Vagina (tissue), 2 donors: ENCODE measurements around the gene GPC1. TPM values are rescaled to one million over a fixed set of nuclear protein-coding genes. Genes with fewer than 3 reads are reported as not detected.
A peak's percentile ranks its signal among the peaks of the same experiment; 100 is the strongest.

Source experiments
- DNase-seq, 2 donors: peaks; one replicate each; pipeline ENCODE4 v3.0.0-alpha.2; 2017; ENCODE audit errors: extremely low spot score in 2 of 2
- H3K27ac ChIP-seq: fragments of 200-600 bp; sonication (generic); one replicate; pipeline ENCODE4 v1.5.1; 2019
- H3K27me3 ChIP-seq: fragments of 200-600 bp; sonication (generic); one replicate; pipeline ENCODE4 v1.5.1; 2019
- H3K36me3 ChIP-seq, 2 donors: fragments of 200-600 bp; sonication (generic); one replicate each; pipeline ENCODE4 v1.5.1; 2017 to 2019
- H3K4me1 ChIP-seq: fragments of 200-600 bp; sonication (generic); one replicate; pipeline ENCODE4 v1.5.1; 2019
- H3K4me3 ChIP-seq, 2 donors: fragments of 200-600 bp; sonication (generic); 1 replicate in 1 of 2; 2 replicates in 1 of 2; pipeline ENCODE4 v1.5.1; 2016 to 2019
- H3K9me3 ChIP-seq: fragments of 200-600 bp; sonication (generic); one replicate; pipeline ENCODE4 v1.5.1; 2019
- CTCF ChIP-seq, 3 experiments: fragments of 450-650 bp in 2 of 3; fragments of 200-600 bp in 1 of 3; sonication (generic) in 1 of 3; IDR thresholded peaks; one replicate each; pipeline ENCODE4 v1.5.1; 2017 to 2019; ENCODE audit warnings: antibody characterized with exemption in 3 of 3, mild to moderate bottlenecking in 2 of 3, moderate library complexity in 2 of 3
- POLR2A ChIP-seq, 2 donors: fragments of 450-650 bp; IDR thresholded peaks; one replicate each; pipeline ENCODE4 v1.6.1; 2017; ENCODE audit warnings: antibody characterized with exemption in 2 of 2, mild to moderate bottlenecking in 2 of 2, moderate library complexity in 2 of 2
- POLR2AphosphoS5 ChIP-seq, 2 donors: sonication (generic); formaldehyde crosslinking; IDR thresholded peaks; one replicate each; pipeline ENCODE4 v1.9.0; 2017; ENCODE audit warnings: antibody characterized with exemption in 2 of 2, mild to moderate bottlenecking in 2 of 2, low read depth in 1 of 2; ENCODE audit not compliant: insufficient read depth in 1 of 2
- intact Hi-C: fragments of 100-400 bp; cut with DNase I; formaldehyde crosslinking; loops from one replicate; pipeline ENCODE4 v1.15.1; 2023
- total RNA-seq: library from RNA; depleted of rRNA; stranded (reverse); fragments of >200 nt; gene quantifications from one replicate; pipeline ENCODE4 v1.2.3, GENCODE V29; 2016

GPC1 gene
- total RNA-seq, 1 donor from 2014 or later, result 73.2 TPM

GRCh38 chr2:240439698-240440151, 4.3 kb downstream of the GPC1 start:
- intact Hi-C loops, result no loop called here
- no peak overlapping the region for H3K4me3 ChIP-seq
- no peaks in the 10 kb centered on the region for H3K9me3 ChIP-seq
- no peak for TF ChIP-seq POLR2A (IDR thresholded peaks at IDR 0.05)
- no peak for TF ChIP-seq POLR2AphosphoS5 (IDR thresholded peaks at IDR 0.05; ENCODE audit: insufficient read depth in 1 of 2, low read depth in 1 of 2)
- TF ChIP-seq CTCF (IDR thresholded peaks at IDR 0.05), result no peak
- H3K27ac ChIP-seq, result peak overlapping the region; percentile 67
- H3K27me3 ChIP-seq, result no peaks in the 10 kb centered on the region
- no peak for DNase-seq
- H3K4me1 ChIP-seq, result peaks cover 81% of the 10 kb centered on the region
- H3K36me3 ChIP-seq, result no peaks in the 10 kb centered on the region

GRCh38 chr2:240440251-240440650, 4.8 kb downstream of the GPC1 start:
- H3K4me3 ChIP-seq, result no peak overlapping the region
- H3K36me3 ChIP-seq, result no peaks in the 10 kb centered on the region
- peaks cover 79% of the 10 kb centered on the region for H3K4me1 ChIP-seq
- TF ChIP-seq POLR2A (IDR thresholded peaks at IDR 0.05), result no peak
- no peak for TF ChIP-seq POLR2AphosphoS5 (IDR thresholded peaks at IDR 0.05; ENCODE audit: insufficient read depth in 1 of 2, low read depth in 1 of 2)
- no peak for TF ChIP-seq CTCF (IDR thresholded peaks at IDR 0.05)
- intact Hi-C loops, result no loop called here
- no peak overlapping the region for H3K27ac ChIP-seq
- H3K27me3 ChIP-seq, result no peaks in the 10 kb centered on the region
- no peaks in the 10 kb centered on the region for H3K9me3 ChIP-seq
- no peak for DNase-seq

- Histone ChIP-seq H3K27ac (peak overlapping the region; percentile 63), H3K4me3 (no peak overlapping the region)
- DNase-seq, result no peak
Observed at GRCh38 chr2:240440704-240441320, 5.3 kb downstream of the GPC1 start.

GRCh38 chr2:240441326-240441992, 6.0 kb downstream of the GPC1 start:
- DNase-seq, result no peak
- Histone ChIP-seq H3K27me3 (no peaks in the 10 kb centered on the region), H3K9me3 (no peaks in the 10 kb centered on the region), H3K36me3 (no peaks in the 10 kb centered on the region), H3K4me3 (no peak overlapping the region), H3K27ac (peak overlapping the region; percentile 63), H3K4me1 (peaks cover 84% of the 10 kb centered on the region)
- TF ChIP-seq POLR2A (IDR thresholded peaks at IDR 0.05), result no peak
- TF ChIP-seq CTCF (IDR thresholded peaks at IDR 0.05), result no peak
- TF ChIP-seq POLR2AphosphoS5 (IDR thresholded peaks at IDR 0.05; ENCODE audit: insufficient read depth in 1 of 2, low read depth in 1 of 2), result peak in 1 of 2 donors; percentile 4
- intact Hi-C loops, result no loop called here

More at GRCh38 chr2:240440704-240441320, 5.3 kb downstream of the GPC1 start:
- intact Hi-C loops, result no loop called here
- Histone ChIP-seq H3K9me3 (no peaks in the 10 kb centered on the region), H3K4me1 (peaks cover 79% of the 10 kb centered on the region), H3K36me3 (no peaks in the 10 kb centered on the region), H3K27me3 (no peaks in the 10 kb centered on the region)
- no peak for TF ChIP-seq POLR2AphosphoS5 (IDR thresholded peaks at IDR 0.05; ENCODE audit: insufficient read depth in 1 of 2, low read depth in 1 of 2)

- H3K9me3 ChIP-seq, result no peaks in the 10 kb centered on the region
- H3K27me3 ChIP-seq, result no peaks in the 10 kb centered on the region
- no peaks in the 10 kb centered on the region for H3K36me3 ChIP-seq
- H3K4me1 ChIP-seq, result peaks cover 84% of the 10 kb centered on the region
- no peak overlapping the region for H3K4me3 ChIP-seq
- no peak for TF ChIP-seq CTCF (IDR thresholded peaks at IDR 0.05)
- TF ChIP-seq POLR2AphosphoS5 (IDR thresholded peaks at IDR 0.05; ENCODE audit: insufficient read depth in 1 of 2, low read depth in 1 of 2), result no peak
- no peak for TF ChIP-seq POLR2A (IDR thresholded peaks at IDR 0.05)
- intact Hi-C loops, result no loop called here
- no peak for DNase-seq
- H3K27ac ChIP-seq, result peak overlapping the region; percentile 63
Observed at GRCh38 chr2:240441993-240442411, 6.5 kb downstream of the GPC1 start.
